DND-41 (cell line): ENCODE measurements around the gene RNF213.
A peak's percentile ranks its signal among the peaks of the same experiment; 100 is the strongest.

ENCODE experiments used
- ATAC-seq: fragments of 200-7000 bp; cut with Tn5 transposase; 3 replicates; pipeline ENCODE4 v1.9.1; 2021; ENCODE audit warnings: low read depth; ENCODE audit not compliant: insufficient read depth
- DNase-seq: peaks from one replicate; pipeline ENCODE4 v3.0.0-alpha.2; 2020
- H2AFZ ChIP-seq: 2 replicates; pipeline ENCODE4 v1.6.0; 2012; ENCODE audit warnings: low read depth, low read length
- H3K27ac ChIP-seq: 2 replicates; pipeline ENCODE4 v1.5.1; 2012; ENCODE audit warnings: low read length, inconsistent platforms
- H3K27me3 ChIP-seq: fragments of 200-600 bp; sonication (generic); 2 replicates; pipeline ENCODE4 v1.6.0; 2012; ENCODE audit warnings: low read length, mild to moderate bottlenecking, inconsistent platforms; ENCODE audit not compliant: insufficient read depth, poor library complexity
- H3K36me3 ChIP-seq: 2 replicates; pipeline ENCODE4 v1.5.1; 2012; ENCODE audit warnings: low read length, inconsistent platforms; ENCODE audit not compliant: insufficient read depth
- H3K4me1 ChIP-seq: 2 replicates; pipeline ENCODE4 v1.5.1; 2012; ENCODE audit warnings: mild to moderate bottlenecking, low read length; ENCODE audit not compliant: insufficient read depth
- H3K4me2 ChIP-seq: 2 replicates; pipeline ENCODE4 v1.6.0; 2012; ENCODE audit warnings: mild to moderate bottlenecking, moderate library complexity, low read length, inconsistent platforms; ENCODE audit not compliant: insufficient read depth
- H3K4me3 ChIP-seq, 2 experiments: fragments of 200-600 bp in 1 of 2; shearing (Covaris generic) in 1 of 2; 2 replicates each; pipeline ENCODE4 v1.5.1; 2012 to 2016; ENCODE audit warnings: inconsistent platforms in 2 of 2, low read length in 2 of 2, mild to moderate bottlenecking in 2 of 2, low read depth in 1 of 2, moderate library complexity in 1 of 2
- H3K79me2 ChIP-seq: 2 replicates; pipeline ENCODE4 v1.6.0; 2012; ENCODE audit warnings: low read length, inconsistent platforms; ENCODE audit not compliant: insufficient read depth
- H3K9ac ChIP-seq: 2 replicates; pipeline ENCODE4 v1.6.0; 2012; ENCODE audit warnings: low read depth, mild to moderate bottlenecking, inconsistent platforms, low read length, moderate library complexity
- H3K9me3 ChIP-seq: 2 replicates; pipeline ENCODE4 v1.5.1; 2012; ENCODE audit warnings: low read length, moderate library complexity, mild to moderate bottlenecking, inconsistent platforms; ENCODE audit not compliant: insufficient read depth, severe bottlenecking
- H4K20me1 ChIP-seq: 2 replicates; pipeline ENCODE4 v1.6.0; 2012; ENCODE audit warnings: low read length; ENCODE audit not compliant: insufficient read depth
- CTCF ChIP-seq: IDR thresholded peaks from 2 replicates; pipeline ENCODE4 v1.5.1; 2012; ENCODE audit warnings: borderline replicate concordance, low read length, moderate library complexity, mild to moderate bottlenecking; ENCODE audit not compliant: poor library complexity, severe bottlenecking; ENCODE audit errors: extremely low read depth
- EZH2 ChIP-seq: IDR thresholded peaks from 3 replicates; pipeline ENCODE4 v1.6.1; 2012; ENCODE audit warnings: borderline replicate concordance, low read depth, mild to moderate bottlenecking, moderate library complexity, low read length, inconsistent platforms; ENCODE audit not compliant: severe bottlenecking

The RNF213 gene

GRCh38 chr17:80386341-80386740, 125.7 kb downstream of the RNF213 start:
- Histone ChIP-seq H3K9me3 (no peaks in the 10 kb centered on the region), H3K4me3 (no peak overlapping the region), H3K36me3 (peaks cover 98% of the 10 kb centered on the region), H2AFZ (no peak overlapping the region), H3K4me2 (no peak overlapping the region), H4K20me1 (no peaks in the 10 kb centered on the region; the same call in 1 of the 2 replicates), H3K27me3 (no peaks in the 10 kb centered on the region), H3K27ac (no peak overlapping the region), H3K79me2 (no peaks in the 10 kb centered on the region), H3K9ac (no peak overlapping the region; the same call in 1 of the 2 replicates), H3K4me1 (no peaks in the 10 kb centered on the region)
- TF ChIP-seq CTCF (no peak), EZH2 (no peak)
- ATAC-seq: no peak
- no peak for DNase-seq

- H4K20me1 ChIP-seq: no peaks in the 10 kb centered on the region; the same call in 1 of the 2 replicates
- no peaks in the 10 kb centered on the region for H3K4me1 ChIP-seq
- TF ChIP-seq CTCF (no peak), EZH2 (no peak)
- no peaks in the 10 kb centered on the region for H3K27me3 ChIP-seq
- H3K4me3 ChIP-seq: no peak overlapping the region
- ATAC-seq: no peak
- H2AFZ ChIP-seq: no peak overlapping the region
- no peak overlapping the region for H3K9ac ChIP-seq
- no peak overlapping the region for H3K27ac ChIP-seq
- no peaks in the 10 kb centered on the region for H3K79me2 ChIP-seq
- no peak overlapping the region for H3K4me2 ChIP-seq
- no peak for DNase-seq
- H3K9me3 ChIP-seq: no peaks in the 10 kb centered on the region
- H3K36me3 ChIP-seq: peaks cover 98% of the 10 kb centered on the region
These were observed 126.4 kb downstream of the RNF213 start for GRCh38 chr17:80387071-80387470.

GRCh38 chr17:80388175-80388574, 127.5 kb downstream of the RNF213 start:
- Histone ChIP-seq H3K27ac (no peak overlapping the region), H3K9me3 (no peaks in the 10 kb centered on the region), H3K79me2 (no peaks in the 10 kb centered on the region), H4K20me1 (no peaks in the 10 kb centered on the region; the same call in 1 of the 2 replicates), H2AFZ (no peak overlapping the region), H3K4me1 (no peaks in the 10 kb centered on the region), H3K27me3 (no peaks in the 10 kb centered on the region), H3K36me3 (peaks cover 96% of the 10 kb centered on the region), H3K4me2 (no peak overlapping the region), H3K4me3 (no peak overlapping the region), H3K9ac (no peak overlapping the region)
- ATAC-seq: no peak
- no peak for DNase-seq
- peak; percentile 22 for TF ChIP-seq CTCF
- no peak for TF ChIP-seq EZH2

- Histone ChIP-seq H3K4me3 (no peak overlapping the region), H3K27me3 (no peaks in the 10 kb centered on the region), H3K4me1 (no peaks in the 10 kb centered on the region), H3K9me3 (no peaks in the 10 kb centered on the region), H3K9ac (no peak overlapping the region), H3K4me2 (no peak overlapping the region), H3K36me3 (peaks cover 96% of the 10 kb centered on the region), H3K27ac (no peak overlapping the region), H2AFZ (no peak overlapping the region), H3K79me2 (no peaks in the 10 kb centered on the region), H4K20me1 (no peaks in the 10 kb centered on the region; the same call in 1 of the 2 replicates)
- DNase-seq: no peak
- TF ChIP-seq EZH2 (no peak), CTCF (no peak)
- ATAC-seq: no peak
These were observed 127.9 kb downstream of the RNF213 start for GRCh38 chr17:80388601-80389000.
